ENCODE data around the gene INSL3. TPM values are rescaled to one million over a fixed set of nuclear protein-coding genes. Genes with fewer than 3 reads are reported as not detected.

The INSL3 gene
- polyA plus RNA-seq, 1 of the 3 experiments (the other 2 are of a cell fraction): 0.21 TPM

DNA sequence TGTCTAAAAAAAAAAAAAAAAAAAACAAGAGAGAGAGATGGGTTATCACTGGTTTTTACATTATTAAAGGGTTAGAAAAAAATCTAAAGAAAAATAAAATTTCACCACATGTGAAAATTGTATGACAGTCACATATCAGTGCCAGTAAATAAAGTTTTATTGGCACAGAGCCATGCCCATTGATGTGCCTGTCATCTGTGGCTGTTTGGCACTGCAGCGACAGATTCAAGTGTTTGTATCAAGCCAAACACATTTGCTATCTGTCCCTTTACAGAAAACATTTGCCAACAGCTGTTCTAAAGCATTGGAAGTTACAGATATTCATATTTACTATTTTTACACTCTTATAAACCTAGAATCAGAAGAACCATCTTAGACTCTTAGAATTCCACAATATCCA is 53.8 kb downstream of the INSL3 start (continued):
- TF ChIP-seq REST (IDR thresholded peaks at IDR 0.05; ENCODE audit: low read depth, low read length) (no peak), RAD21 (IDR thresholded peaks at IDR 0.05; ENCODE audit: low read length) (no peak), GATA2 (CRISPR knock-in tag; IDR thresholded peaks at IDR 0.05) (no peak), FOXM1 (IDR thresholded peaks at IDR 0.05; ENCODE audit: low read depth) (no peak), POLR2AphosphoS5 (IDR thresholded peaks at IDR 0.05; ENCODE audit: low read depth, low read length) (no peak), TAF1 (IDR thresholded peaks at IDR 0.05; ENCODE audit: borderline replicate concordance, low read depth, low read length) (no peak), JUND (IDR thresholded peaks at IDR 0.05) (no peak), MEF2A (IDR thresholded peaks at IDR 0.05; ENCODE audit: borderline replicate concordance, low read depth) (no peak), CHD2 (IDR thresholded peaks at IDR 0.05; ENCODE audit: low read length, partially characterized antibody) (no peak)
- TF ChIP-seq, protein P1, sequence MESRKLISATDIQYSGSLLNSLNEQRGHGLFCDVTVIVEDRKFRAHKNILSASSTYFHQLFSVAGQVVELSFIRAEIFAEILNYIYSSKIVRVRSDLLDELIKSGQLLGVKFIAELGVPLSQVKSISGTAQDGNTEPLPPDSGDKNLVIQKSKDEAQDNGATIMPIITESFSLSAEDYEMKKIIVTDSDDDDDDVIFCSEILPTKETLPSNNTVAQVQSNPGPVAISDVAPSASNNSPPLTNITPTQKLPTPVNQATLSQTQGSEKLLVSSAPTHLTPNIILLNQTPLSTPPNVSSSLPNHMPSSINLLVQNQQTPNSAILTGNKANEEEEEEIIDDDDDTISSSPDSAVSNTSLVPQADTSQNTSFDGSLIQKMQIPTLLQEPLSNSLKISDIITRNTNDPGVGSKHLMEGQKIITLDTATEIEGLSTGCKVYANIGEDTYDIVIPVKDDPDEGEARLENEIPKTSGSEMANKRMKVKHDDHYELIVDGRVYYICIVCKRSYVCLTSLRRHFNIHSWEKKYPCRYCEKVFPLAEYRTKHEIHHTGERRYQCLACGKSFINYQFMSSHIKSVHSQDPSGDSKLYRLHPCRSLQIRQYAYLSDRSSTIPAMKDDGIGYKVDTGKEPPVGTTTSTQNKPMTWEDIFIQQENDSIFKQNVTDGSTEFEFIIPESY (IDR thresholded peaks at IDR 0.05; ENCODE audit: borderline replicate concordance, low read depth): no peak
- TF ChIP-seq, protein P2, sequence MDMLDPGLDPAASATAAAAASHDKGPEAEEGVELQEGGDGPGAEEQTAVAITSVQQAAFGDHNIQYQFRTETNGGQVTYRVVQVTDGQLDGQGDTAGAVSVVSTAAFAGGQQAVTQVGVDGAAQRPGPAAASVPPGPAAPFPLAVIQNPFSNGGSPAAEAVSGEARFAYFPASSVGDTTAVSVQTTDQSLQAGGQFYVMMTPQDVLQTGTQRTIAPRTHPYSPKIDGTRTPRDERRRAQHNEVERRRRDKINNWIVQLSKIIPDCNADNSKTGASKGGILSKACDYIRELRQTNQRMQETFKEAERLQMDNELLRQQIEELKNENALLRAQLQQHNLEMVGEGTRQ (IDR thresholded peaks at IDR 0.05; ENCODE audit: borderline replicate concordance, low read depth, low read length): no peak

GRCh38 chr19:17766543-17767131 is 54.7 kb downstream of the INSL3 start:
- Histone ChIP-seq H4K20me1 (ENCODE audit: insufficient read depth) (no peaks in the 10 kb centered on the region), H3K36me3 (replicated peaks in 1 of 2; ENCODE audit: control insufficient read depth in 1 of 2, insufficient read depth in 2 of 2, low read length in 1 of 2) (no peaks in the 10 kb centered on the region), H3K9ac (no peak overlapping the region), H3K4me3 (ENCODE audit: low read depth in 2 of 2, low read length in 1 of 2) (no peak overlapping the region; a peak in 1 of 4 replicates), H3K4me2 (no peak overlapping the region), H3K4me1 (ENCODE audit: control insufficient read depth in 1 of 2, insufficient read depth in 2 of 2, low read depth in 1 of 2, low read length in 1 of 2) (no peaks in the 10 kb centered on the region; a peak in 1 of 4 replicates), H3K9me2 (no peaks in the 10 kb centered on the region), H3K27ac (ENCODE audit: low read depth in 2 of 2, low read length in 1 of 2) (no peak overlapping the region), H3F3A (replicated peaks; ENCODE audit: insufficient read depth) (no peaks in the 10 kb centered on the region), H2AFZ (ENCODE audit: low read depth) (no peak overlapping the region), H3K9me3 (no peaks in the 10 kb centered on the region), H3K27me3 (ENCODE audit: insufficient read depth) (no peaks in the 10 kb centered on the region), H3K79me2 (ENCODE audit: insufficient read depth) (no peaks in the 10 kb centered on the region)
- ChIA-PET POLR2A (no interaction called here), CTCF (interaction anchor here (1.0 to 1.4 kb wide), 4 partner anchors 8 to 300 kb away, joined by 3 to 4 read pairs (median 3); no protein-coding TSS in a partner anchor)
- DNase-seq: no peak
- WGBS (ENCODE audit: low lambda C conversion rate): 90% methylated on average over 15 of the region's 29 CpGs
- TF ChIP-seq POLR2AphosphoS5 (IDR thresholded peaks at IDR 0.05; ENCODE audit: low read depth, low read length): no peak
- TF ChIP-seq NFIC (IDR thresholded peaks at IDR 0.05; ENCODE audit: borderline replicate concordance): no peak
- no peak for TF ChIP-seq NRF1 (IDR thresholded peaks at IDR 0.05; ENCODE audit: low read depth, low read length)
- TF ChIP-seq, protein P1 (IDR thresholded peaks at IDR 0.05; ENCODE audit: borderline replicate concordance, low read depth): no peak
- no peak for TF ChIP-seq MEF2A (IDR thresholded peaks at IDR 0.05; ENCODE audit: borderline replicate concordance, low read depth)
- no peak for TF ChIP-seq RAD21 (IDR thresholded peaks at IDR 0.05; ENCODE audit: low read length)
- TF ChIP-seq GATA2 (CRISPR knock-in tag; IDR thresholded peaks at IDR 0.05): no peak
- TF ChIP-seq CTCF (IDR thresholded peaks at IDR 0.05): no peak
- TF ChIP-seq EZH2phosphoT487 (IDR thresholded peaks at IDR 0.05; ENCODE audit: borderline replicate concordance, low read depth): no peak
- TF ChIP-seq FOSL2 (IDR thresholded peaks at IDR 0.05; ENCODE audit: borderline replicate concordance, low read depth): no peak
- no peak for TF ChIP-seq YY1 (IDR thresholded peaks at IDR 0.05; ENCODE audit: low read depth)
- TF ChIP-seq ELF1 (IDR thresholded peaks at IDR 0.05): no peak
- TF ChIP-seq EP300 (IDR thresholded peaks at IDR 0.05; ENCODE audit: borderline replicate concordance in 1 of 2, low read depth in 1 of 2, low read length in 1 of 2): no peak
- TF ChIP-seq FOXJ3 (CRISPR knock-in tag; IDR thresholded peaks at IDR 0.05): no peak

Data from SK-N-SH (cell line).